Left kidney (tissue), 8 donors: ENCODE measurements around the gene VSTM2A. TPM values are rescaled to one million over a fixed set of nuclear protein-coding genes. Genes with fewer than 3 reads are reported as not detected.
"Not testable (repeated sequence)": the region's sequence is repeated elsewhere in the genome, so short reads cannot be mapped to it uniquely, and the experiment has no call there.

Experiments used
- DNase-seq: peaks from one replicate; pipeline ENCODE4 v3.0.0-alpha.2; 2013
- long read RNA-seq, 8 donors: transcript quantifications; one replicate each; lab custom pipeline, GENCODE V29; 2026
- polyA plus RNA-seq: library from polyadenylated mRNA; unstranded; fragments of 120-200 nt; gene quantifications from one replicate; pipeline ENCODE4 v1.2.1, GENCODE V29; 2013; ENCODE audit not compliant: insufficient read length

Gene VSTM2A, protein sequence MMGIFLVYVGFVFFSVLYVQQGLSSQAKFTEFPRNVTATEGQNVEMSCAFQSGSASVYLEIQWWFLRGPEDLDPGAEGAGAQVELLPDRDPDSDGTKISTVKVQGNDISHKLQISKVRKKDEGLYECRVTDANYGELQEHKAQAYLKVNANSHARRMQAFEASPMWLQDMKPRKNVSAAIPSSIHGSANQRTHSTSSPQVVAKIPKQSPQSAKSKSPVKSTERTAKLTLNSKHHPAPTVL
- 2.5 TPM for polyA plus RNA-seq
- long read RNA-seq, donor 1, partial matches to known transcripts = 0 of 1 reads
- long read RNA-seq, donor 1, other reads (novel, unspliced or antisense) = 0 of 1 reads
- long read RNA-seq, donor 2 = 0 reads
- long read RNA-seq, donor 3 = 0 reads
- long read RNA-seq, donor 4 = 0 reads
- long read RNA-seq, donor 5, partial matches to known transcripts = 0 of 1 reads
- long read RNA-seq, donor 5, other reads (novel, unspliced or antisense) = 0 of 1 reads
- long read RNA-seq, donor 6 = 0 reads
- long read RNA-seq, donor 7 = 0 reads
- long read RNA-seq, donor 8, partial matches to known transcripts = 0 of 1 reads
- long read RNA-seq, donor 8, other reads (novel, unspliced or antisense) = 0 of 1 reads

- peak; percentile 62 for DNase-seq
These were observed at the start of gene VSTM2A for GRCh38 chr7:54541669-54542625. Gene VSTM2A, plus strand, starts transcription at chr7:54542375. Its CDS starts 356 bp downstream, at chr7:54542731.

DNA sequence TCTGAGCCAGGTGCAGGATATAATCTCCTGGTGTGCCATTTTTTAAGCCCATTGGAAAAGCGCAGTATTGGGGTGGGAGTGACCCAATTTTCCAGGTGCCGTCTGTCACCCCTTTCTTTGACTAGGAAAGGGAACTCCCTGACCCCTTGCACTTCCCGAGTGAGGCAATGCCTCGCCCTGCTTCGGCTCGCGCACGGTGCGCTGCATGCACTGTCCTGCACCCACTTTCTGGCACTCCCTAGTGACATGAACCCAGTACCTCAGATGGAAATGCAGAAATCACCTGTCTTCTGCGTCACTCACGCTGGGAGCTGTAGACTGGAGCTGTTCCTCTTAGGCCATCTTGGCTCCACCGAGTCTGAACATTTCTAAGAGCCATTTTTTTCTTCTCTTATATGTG is 37.6 kb upstream of the VSTM2A start:
- not testable (repeated sequence) for DNase-seq

DNA sequence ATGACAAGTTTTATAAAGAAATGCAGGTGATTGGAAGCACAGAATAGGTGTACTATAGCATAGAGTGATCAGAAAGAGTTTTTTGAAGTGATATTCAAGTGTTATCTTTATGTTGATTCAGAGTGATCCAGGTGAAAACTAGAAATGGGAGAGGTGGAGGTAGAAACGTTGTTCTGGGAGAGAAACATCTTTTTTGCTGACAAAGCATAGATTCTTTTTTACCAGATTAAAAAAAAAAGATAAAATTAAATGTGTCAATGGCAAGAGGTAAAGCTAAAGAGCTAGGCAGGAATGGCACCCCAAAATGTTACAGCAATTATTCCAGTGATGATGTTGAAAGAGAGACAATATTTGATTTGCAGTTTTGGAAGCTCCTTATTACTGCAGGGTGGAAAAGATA is 12.6 kb upstream of the VSTM2A start:
- DNase-seq = no peak

- no peak for DNase-seq
These were observed 4.1 kb upstream of the VSTM2A start for GRCh38 chr7:54538122-54538521.

- peak; percentile 31 for DNase-seq
These were observed 895 bp downstream of the VSTM2A start for GRCh38 chr7:54543051-54543488.

DNA sequence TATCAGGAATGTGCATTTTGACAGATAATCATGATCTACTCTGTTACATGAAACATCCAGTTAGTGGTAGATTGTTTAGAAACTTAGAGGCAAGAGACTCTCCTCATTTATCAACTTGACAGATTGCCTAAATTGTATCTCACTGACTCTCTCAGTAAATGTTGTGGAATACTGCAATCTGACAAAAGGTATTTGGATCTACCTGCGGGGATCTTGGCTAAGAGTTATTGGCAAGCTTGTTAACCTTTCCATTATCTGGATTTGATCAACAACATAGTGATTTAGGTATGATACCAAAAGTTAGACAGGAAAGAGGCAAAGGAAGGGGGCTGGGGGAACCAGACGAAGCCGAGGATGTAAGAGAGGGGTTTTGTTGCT is 2.0 kb downstream of the VSTM2A start:
- no peak for DNase-seq

- DNase-seq = no peak
These were observed 2.5 kb downstream of the VSTM2A start for GRCh38 chr7:54544527-54545240.

- DNase-seq = no peak
These were observed 3.0 kb downstream of the VSTM2A start for GRCh38 chr7:54545241-54545563.

DNA sequence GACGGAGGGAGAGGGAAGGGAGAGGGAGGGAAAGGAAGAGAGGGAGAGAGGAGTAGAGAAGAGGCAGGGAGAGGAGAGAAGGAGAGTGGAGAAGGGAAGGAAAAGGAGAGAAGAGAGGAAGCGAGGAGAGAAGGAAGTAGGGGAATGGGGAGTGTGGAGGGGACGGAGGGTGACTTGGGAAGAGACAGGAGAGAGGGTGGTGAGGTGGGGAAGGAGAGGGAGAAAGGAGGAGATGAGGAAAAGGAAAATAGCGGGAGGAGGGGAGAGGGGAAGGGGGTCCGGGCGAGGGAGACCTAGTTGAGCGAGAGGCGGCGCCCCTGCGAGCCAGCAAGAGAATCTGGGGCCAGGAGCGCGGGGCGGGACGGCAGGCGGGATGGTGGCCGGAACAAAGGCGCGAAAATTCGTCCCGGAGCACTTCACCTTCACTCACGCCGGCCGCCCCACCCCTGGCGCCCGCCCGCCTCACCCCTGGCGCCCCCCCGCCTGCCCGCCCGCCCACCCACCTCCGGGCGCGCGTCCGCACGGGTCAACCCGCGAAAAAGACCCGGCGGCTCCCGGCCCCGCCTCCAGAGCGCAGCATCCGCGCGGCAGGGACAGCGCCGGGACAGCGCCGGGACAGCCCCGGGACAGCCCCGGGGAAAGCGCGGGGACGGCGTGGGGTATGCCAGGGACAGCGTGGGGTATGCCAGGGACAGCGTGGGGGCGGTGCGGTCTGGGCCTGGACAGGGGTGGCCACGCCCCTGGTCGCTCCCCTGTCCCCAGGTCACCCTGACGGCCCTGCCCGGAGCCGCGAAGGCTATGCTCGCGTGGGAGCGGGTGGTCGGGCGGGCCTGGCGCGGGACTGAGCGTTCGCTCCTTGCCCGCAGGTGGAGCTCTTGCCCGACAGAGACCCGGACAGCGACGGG is 4.2 kb downstream of the VSTM2A start:
- no peak for DNase-seq

- no peak for DNase-seq
These were observed 4.8 kb downstream of the VSTM2A start for GRCh38 chr7:54546986-54547314.

DNA sequence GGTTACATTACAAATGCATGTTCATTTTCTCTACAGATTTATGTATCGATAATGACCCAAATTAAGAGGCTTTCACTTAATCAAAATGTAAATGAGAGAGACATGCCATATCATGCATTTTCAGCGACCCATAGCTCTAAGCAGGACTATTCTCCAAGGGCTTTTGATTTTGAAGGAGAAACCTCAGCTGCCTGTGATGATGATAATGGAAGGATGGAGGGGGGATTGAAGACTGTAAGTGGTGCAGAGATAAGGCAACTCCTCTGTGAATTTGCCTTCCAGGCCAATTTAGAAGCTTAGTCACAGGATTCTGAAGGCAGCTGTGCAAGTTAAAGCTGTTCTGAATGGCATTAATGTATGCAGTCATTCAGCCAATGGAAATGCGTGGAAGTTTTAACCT is 8.3 kb downstream of the VSTM2A start:
- no peak for DNase-seq

DNA sequence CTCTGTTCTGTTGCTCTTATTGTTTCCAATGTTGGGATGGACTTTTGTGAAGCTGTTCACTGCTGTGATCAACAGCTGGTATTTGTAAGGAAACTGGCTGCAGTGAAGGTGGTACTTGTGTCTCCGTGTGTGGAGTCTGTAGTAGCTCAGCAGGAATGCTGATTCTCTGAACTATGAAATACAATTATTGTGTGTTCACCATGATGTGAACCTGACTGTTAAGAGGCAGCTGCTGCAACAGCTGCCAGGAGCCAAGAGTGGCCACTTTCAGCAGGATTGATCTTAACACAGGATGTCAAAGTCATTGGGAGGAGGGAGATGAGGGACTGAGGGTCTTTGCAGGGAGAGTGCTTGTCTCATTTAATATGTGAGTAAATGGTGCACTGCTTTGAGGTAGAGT is 13.9 kb downstream of the VSTM2A start:
- DNase-seq = no peak

DNA sequence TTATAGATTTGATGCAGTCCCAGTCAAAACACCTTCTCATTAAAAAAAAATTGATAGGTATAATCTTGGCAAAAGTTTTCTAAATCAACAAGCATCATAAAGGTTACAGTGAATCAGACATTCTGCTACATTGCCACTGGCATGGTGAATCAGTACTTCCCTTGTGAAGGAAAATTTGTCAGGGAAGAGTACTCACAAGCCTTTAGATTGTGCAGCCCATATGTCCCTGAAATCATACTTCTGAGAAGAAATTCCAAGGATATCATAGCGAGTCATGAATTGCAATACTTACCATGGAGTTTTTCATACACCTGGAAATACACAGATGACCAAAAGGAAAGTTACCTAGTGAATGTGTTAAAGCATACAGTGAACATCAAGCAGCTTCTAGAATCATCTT is 17.2 kb downstream of the VSTM2A start:
- DNase-seq = no peak

- no peak for DNase-seq
These were observed 18.0 kb downstream of the VSTM2A start for GRCh38 chr7:54560198-54560597.

GRCh38 chr7:54560723-54561122 is 18.5 kb downstream of the VSTM2A start:
- no peak for DNase-seq

DNA sequence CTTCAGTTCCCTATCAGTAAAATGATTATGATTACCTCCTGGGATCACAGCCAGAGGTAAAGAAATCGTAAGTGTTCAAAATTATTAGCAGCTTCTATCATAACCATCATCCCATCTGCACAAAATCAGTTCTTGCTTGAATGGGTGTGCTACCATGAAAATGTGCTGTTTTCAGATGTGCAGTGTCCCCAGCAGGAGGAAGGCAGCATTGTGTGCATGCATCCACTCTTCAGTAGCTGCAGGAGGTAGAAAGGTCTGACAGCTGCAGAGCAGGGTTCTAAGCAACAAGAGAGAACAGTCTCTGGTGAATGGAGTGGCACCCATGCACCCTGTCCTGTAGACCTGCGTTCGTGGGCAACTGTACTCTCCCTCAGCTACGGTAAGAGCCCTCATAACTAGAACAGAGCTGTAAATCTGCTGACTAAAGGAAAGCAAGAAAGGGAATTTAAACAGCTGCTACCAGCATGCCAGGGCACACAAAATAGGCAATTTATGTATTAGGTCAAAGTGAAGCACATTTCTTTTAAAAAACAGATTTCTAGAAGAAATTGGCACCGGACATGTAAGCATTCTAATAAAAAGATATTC is 21.2 kb downstream of the VSTM2A start:
- no peak for DNase-seq

DNA sequence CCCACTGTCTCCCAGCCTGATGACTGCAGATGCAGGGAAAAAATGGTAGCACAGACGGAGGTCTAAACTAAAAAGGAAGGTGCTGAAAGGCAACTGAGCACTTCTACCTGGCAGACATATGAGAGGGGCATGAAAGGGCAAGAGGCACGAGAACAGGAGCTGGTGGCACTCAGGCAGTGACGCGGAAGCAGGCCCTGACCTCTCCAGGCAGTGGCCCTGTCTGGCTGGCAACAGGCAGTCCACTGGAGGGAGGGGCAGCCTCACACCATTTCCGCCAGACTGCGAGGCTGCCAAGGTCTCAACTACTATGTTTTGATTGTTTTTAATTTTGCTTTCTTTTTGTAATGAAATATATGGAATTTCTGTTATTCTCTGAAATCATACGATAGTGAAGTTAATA is 23.3 kb downstream of the VSTM2A start:
- DNase-seq = no peak

DNA sequence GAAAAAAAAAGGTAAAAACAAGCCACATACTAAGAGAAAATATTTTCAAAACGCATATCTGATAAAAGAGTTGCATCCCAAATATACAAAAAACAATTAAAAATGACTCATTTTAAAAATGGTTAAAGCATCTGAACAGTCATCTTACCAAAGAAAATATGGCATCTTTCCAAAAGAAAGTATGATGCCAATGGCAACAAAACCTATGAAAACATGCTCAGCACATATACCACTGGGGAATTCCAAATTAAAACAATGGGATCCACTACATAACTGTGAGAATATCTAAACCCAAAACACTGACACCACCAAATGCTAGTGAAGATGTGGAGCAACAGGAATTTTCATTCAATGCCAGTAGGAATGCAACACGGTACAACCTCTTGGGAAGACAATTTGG is 39.3 kb downstream of the VSTM2A start:
- DNase-seq = no peak

DNA sequence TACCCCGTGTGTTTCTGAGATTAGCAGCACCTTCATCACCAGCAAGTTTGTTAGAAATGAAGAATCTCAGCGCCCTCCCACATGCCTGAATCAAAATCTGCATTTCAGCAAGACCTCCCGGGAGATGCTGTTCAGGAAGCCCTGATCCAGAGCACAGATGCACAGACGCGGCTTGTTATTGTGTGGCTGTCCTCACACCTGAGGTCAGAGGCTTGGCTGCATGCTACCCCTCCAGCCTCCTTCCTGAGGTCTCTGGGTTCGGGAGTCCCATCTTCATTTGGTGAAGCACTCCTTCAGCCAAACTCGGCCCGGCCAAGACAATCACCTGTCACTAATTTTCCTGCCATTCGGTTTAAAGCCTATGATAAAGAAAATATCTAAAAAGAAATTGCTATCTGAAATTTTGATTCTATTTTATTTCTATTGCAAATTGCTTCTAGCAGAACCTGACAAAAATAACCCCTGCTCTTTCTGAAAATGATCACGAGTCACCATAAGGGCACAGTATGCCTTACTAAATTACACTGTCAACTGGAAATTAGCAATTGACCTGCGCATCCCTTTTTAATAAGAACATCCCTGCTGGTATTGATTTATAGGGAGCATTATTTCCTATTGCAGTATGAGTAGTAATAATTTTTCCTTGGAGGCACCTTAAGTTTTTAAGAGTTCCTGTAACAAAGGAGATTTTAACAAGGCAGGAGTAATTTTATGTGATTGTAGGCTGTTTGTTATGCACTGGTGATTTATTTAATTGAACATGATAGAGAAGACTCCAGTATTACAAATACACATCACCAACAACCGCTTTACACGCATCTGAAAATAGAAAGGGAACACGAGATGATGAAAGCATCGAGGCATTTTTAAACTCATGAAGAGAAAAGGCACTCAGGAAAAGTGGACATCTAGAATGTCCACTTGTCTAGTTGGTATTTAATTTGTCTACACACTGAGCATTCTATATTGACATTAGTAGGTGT is 49.5 kb downstream of the VSTM2A start:
- no peak for DNase-seq
